ENCODE data around the gene EFNA5. TPM values are rescaled to one million over a fixed set of nuclear protein-coding genes. Genes with fewer than 3 reads are reported as not detected.

Gene EFNA5
- total and polyA plus RNA-seq, 4 donors, result 0.14 to 0.93 (median 0.54) TPM

- no peak for DNase-seq (ENCODE audit: low spot score)
- no peaks in the 10 kb centered on the region for H3K9me3 ChIP-seq (ENCODE audit: control insufficient read depth in 4 of 4, low read length in 3 of 4)
- H3K27ac ChIP-seq (ENCODE audit: low read depth in 1 of 2, low read length in 2 of 2), result no peak overlapping the region
- H3K27me3 ChIP-seq (ENCODE audit: control insufficient read depth in 4 of 4, insufficient read depth in 4 of 4, low read length in 3 of 4), result no peaks in the 10 kb centered on the region
- H3K36me3 ChIP-seq (ENCODE audit: control insufficient read depth in 4 of 4, insufficient read depth in 3 of 4, low read depth in 1 of 4, low read length in 3 of 4), result no peaks in the 10 kb centered on the region
- no peak overlapping the region for H3K4me3 ChIP-seq (ENCODE audit: low read depth in 1 of 3, low read length in 3 of 3)
- H3K4me1 ChIP-seq (ENCODE audit: control insufficient read depth in 4 of 4, insufficient read depth in 4 of 4, low read length in 3 of 4), result no peaks in the 10 kb centered on the region
- no peak overlapping the region for H3K9ac ChIP-seq (ENCODE audit: low read depth in 1 of 2, low read length in 2 of 2)
- WGBS, result 93% methylated on average over 3 of the region's 3 CpGs
- TF ChIP-seq SP1 (IDR thresholded peaks at IDR 0.05), result no peak
- TF ChIP-seq TAF1 (conservative IDR thresholded peaks at IDR 0.05), result no peak
- TF ChIP-seq EGR1 (IDR thresholded peaks at IDR 0.05; ENCODE audit: low read depth in 2 of 2), result no peak
- TF ChIP-seq NR2F2 (IDR thresholded peaks at IDR 0.05), result no peak
- TF ChIP-seq ZBTB33 (IDR thresholded peaks at IDR 0.05), result no peak
- no peak for TF ChIP-seq YY1 (IDR thresholded peaks at IDR 0.05)
- TF ChIP-seq MAX (IDR thresholded peaks at IDR 0.05), result no peak
- TF ChIP-seq RAD21 (IDR thresholded peaks at IDR 0.05), result no peak
- no peak for TF ChIP-seq FOXA1 (IDR thresholded peaks at IDR 0.05)
- no peak for TF ChIP-seq ATF3 (IDR thresholded peaks at IDR 0.05)
- no peak for TF ChIP-seq HNF4A (conservative IDR thresholded peaks at IDR 0.05)
- TF ChIP-seq GABPA (IDR thresholded peaks at IDR 0.05 in 1 of 2, conservative IDR thresholded peaks at IDR 0.05 in 1 of 2), result no peak
- TF ChIP-seq HNF4G (IDR thresholded peaks at IDR 0.05), result no peak
- TF ChIP-seq JUND (IDR thresholded peaks at IDR 0.05), result no peak
- no peak for TF ChIP-seq REST (IDR thresholded peaks at IDR 0.05)
- TF ChIP-seq RXRA (IDR thresholded peaks at IDR 0.05), result no peak
- TF ChIP-seq FOXA2 (IDR thresholded peaks at IDR 0.05), result no peak
- no peak for TF ChIP-seq CTCF (IDR thresholded peaks at IDR 0.05; ENCODE audit: low read depth, low read length, missing input control)
Observed at GRCh38 chr5:107449369-107449768, 221.4 kb downstream of the EFNA5 start.

Measured in liver (tissue), 9 donors.